ENCODE results near the gene GPR183.
"Not testable (repeated sequence)": the region's sequence is repeated elsewhere in the genome, so short reads cannot be mapped to it uniquely, and the experiment has no call there.

GPR183 gene

DNA sequence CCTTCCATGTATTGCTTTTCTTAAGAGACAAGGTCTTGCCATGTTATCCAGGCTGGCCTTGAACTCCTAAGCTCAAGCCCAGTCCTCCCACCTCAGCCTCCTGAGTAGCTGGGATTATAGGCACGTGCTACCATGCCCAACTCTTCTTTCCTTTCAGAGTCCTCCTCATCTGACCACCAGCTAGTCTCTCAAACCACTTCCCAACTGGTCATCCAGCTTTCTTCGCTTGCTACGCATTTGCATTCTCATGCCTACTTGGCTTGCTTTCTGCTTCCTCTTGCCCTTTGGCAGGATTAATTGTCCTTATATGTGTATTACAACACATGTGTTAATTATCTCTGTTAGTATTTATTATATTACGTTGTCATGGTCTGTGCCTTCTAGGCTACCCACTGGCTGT, 55.3 kb downstream of the GPR183 start:
- DNase-seq (ENCODE audit: low read depth in 1 of 2, low spot score in 1 of 2), result no peak
- no peak for TF ChIP-seq JUND (IDR thresholded peaks at IDR 0.05; ENCODE audit: low read depth)
- in situ Hi-C loops (cut with HindIII; ENCODE audit: low pct_unique_long_range_greater_than_20kb, low sequenced_read_pairs), result no loop called here

- no peak for DNase-seq (ENCODE audit: low read depth in 1 of 2, low spot score in 1 of 2)
- no peak for TF ChIP-seq JUND (IDR thresholded peaks at IDR 0.05; ENCODE audit: low read depth)
- in situ Hi-C loops (cut with HindIII; ENCODE audit: low pct_unique_long_range_greater_than_20kb, low sequenced_read_pairs), result no loop called here
Observed at GRCh38 chr13:99250982-99251825, 56.0 kb downstream of the GPR183 start.

DNA sequence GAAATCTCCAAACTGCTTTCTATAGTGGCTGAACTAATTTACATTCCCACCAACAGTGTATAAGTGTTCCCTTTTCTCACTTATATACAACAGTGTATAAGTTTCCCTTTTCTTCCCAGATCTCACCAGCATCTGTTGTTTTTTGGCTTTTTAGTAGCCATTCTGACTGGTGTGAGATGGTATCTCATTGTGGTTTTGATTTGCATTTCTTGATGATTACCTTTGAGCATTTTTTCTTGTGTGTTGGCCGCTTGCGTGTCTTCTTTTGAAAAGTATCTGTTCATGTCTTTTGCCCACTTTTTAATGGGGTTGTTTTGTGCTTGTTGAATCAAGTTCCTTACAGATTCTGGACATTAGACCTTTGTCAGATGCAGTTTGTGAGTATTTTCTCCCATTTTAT, 57.6 kb downstream of the GPR183 start:
- in situ Hi-C loops (cut with HindIII; ENCODE audit: low pct_unique_long_range_greater_than_20kb, low sequenced_read_pairs); DNase-seq (ENCODE audit: low read depth in 1 of 2, low spot score in 1 of 2): not testable (repeated sequence)

GRCh38 chr13:99249178-99249577, 58.0 kb downstream of the GPR183 start:
- DNase-seq (ENCODE audit: low read depth in 1 of 2, low spot score in 1 of 2); in situ Hi-C loops (cut with HindIII; ENCODE audit: low pct_unique_long_range_greater_than_20kb, low sequenced_read_pairs): not testable (repeated sequence)

DNA sequence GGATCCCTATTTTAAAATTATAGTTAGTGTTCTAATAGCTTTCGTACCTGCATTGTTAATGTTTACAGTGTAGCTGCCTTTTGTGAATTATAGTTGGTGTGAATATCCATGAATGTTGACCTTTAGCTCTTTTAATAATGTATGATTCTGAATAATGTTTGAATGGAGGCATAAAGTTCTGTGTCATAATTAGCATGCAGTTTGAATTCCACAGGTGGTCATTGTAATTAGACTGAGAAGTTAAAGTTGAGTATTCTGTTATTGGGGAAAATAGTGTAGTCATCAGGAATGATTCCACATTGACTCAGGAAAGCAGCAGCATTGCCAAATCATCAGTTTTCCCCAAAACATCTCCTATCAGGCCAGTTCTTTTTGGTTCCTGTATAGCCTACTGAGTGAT, 61.1 kb downstream of the GPR183 start:
- in situ Hi-C loops (cut with HindIII; ENCODE audit: low pct_unique_long_range_greater_than_20kb, low sequenced_read_pairs), result no loop called here
- TF ChIP-seq JUND (IDR thresholded peaks at IDR 0.05; ENCODE audit: low read depth), result no peak
- no peak for DNase-seq (ENCODE audit: low read depth in 1 of 2, low spot score in 1 of 2)

All from T47D (cell line).